Measurements from ENCODE around the gene BICC1.

Gene BICC1

DNA sequence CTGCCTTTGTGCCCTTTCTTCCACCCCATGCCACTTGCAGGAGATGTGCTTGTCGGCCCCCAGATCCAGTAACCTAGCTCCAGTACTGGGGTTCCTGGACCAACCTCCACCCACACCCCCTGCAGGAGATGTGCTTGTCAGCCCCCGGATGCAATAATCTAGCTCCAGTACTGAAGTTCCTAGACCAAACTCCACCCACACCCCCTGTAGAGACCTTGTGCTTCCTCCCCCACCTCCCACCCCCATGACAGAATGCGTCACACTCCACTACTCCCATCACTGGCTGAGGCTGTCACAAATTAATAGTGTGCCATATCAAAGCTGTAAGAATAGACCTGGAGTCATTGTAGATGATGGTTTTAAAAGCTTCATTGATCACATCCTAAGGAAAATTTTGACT lies 185.0 kb downstream of the BICC1 start:
- Histone ChIP-seq H3K27ac (replicated peaks) (no peak overlapping the region), H3K4me3 (replicated peaks; ENCODE audit: insufficient read depth, low read length) (no peak overlapping the region), H3K27me3 (ENCODE audit: insufficient read depth, poor library complexity, severe bottlenecking) (no peaks in the 10 kb centered on the region)
- no peak for DNase-seq (ENCODE audit: low read depth in 1 of 2, low spot score in 1 of 2)
- TF ChIP-seq POLR2AphosphoS5 (IDR thresholded peaks at IDR 0.05; ENCODE audit: low read depth), result no peak
- TF ChIP-seq REST (IDR thresholded peaks at IDR 0.05; ENCODE audit: insufficient replicate concordance, low read depth), result no peak
- no peak for TF ChIP-seq SPI1 (IDR thresholded peaks at IDR 0.05; ENCODE audit: borderline replicate concordance, low read depth)
- TF ChIP-seq, protein P1, sequence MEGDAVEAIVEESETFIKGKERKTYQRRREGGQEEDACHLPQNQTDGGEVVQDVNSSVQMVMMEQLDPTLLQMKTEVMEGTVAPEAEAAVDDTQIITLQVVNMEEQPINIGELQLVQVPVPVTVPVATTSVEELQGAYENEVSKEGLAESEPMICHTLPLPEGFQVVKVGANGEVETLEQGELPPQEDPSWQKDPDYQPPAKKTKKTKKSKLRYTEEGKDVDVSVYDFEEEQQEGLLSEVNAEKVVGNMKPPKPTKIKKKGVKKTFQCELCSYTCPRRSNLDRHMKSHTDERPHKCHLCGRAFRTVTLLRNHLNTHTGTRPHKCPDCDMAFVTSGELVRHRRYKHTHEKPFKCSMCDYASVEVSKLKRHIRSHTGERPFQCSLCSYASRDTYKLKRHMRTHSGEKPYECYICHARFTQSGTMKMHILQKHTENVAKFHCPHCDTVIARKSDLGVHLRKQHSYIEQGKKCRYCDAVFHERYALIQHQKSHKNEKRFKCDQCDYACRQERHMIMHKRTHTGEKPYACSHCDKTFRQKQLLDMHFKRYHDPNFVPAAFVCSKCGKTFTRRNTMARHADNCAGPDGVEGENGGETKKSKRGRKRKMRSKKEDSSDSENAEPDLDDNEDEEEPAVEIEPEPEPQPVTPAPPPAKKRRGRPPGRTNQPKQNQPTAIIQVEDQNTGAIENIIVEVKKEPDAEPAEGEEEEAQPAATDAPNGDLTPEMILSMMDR (IDR thresholded peaks at IDR 0.05; ENCODE audit: insufficient read depth, low read length), result no peak
- TF ChIP-seq GABPA (IDR thresholded peaks at IDR 0.05; ENCODE audit: low read depth), result no peak

- Histone ChIP-seq H3K27ac (replicated peaks) (no peak overlapping the region), H3K27me3 (ENCODE audit: insufficient read depth, poor library complexity, severe bottlenecking) (no peaks in the 10 kb centered on the region), H3K4me3 (replicated peaks; ENCODE audit: insufficient read depth, low read length) (no peak overlapping the region)
- DNase-seq (ENCODE audit: low read depth in 1 of 2, low spot score in 1 of 2), result no peak
- TF ChIP-seq GABPA (IDR thresholded peaks at IDR 0.05; ENCODE audit: low read depth) (no peak), POLR2AphosphoS5 (IDR thresholded peaks at IDR 0.05; ENCODE audit: low read depth) (no peak), SPI1 (IDR thresholded peaks at IDR 0.05; ENCODE audit: borderline replicate concordance, low read depth) (no peak), REST (IDR thresholded peaks at IDR 0.05; ENCODE audit: insufficient replicate concordance, low read depth) (no peak)
- TF ChIP-seq, protein P1 (IDR thresholded peaks at IDR 0.05; ENCODE audit: insufficient read depth, low read length), result no peak
Measured at GRCh38 chr10:58698777-58699356, 186.2 kb downstream of the BICC1 start.

GRCh38 chr10:58700591-58700990 lies 187.9 kb downstream of the BICC1 start:
- no peak overlapping the region for H3K4me3 ChIP-seq (replicated peaks; ENCODE audit: insufficient read depth, low read length)
- H3K27ac ChIP-seq (replicated peaks), result no peak overlapping the region
- TF ChIP-seq, protein P1 (IDR thresholded peaks at IDR 0.05; ENCODE audit: insufficient read depth, low read length), result no peak
- TF ChIP-seq SPI1 (IDR thresholded peaks at IDR 0.05; ENCODE audit: borderline replicate concordance, low read depth), result no peak
- no peak for TF ChIP-seq GABPA (IDR thresholded peaks at IDR 0.05; ENCODE audit: low read depth)
- no peak for DNase-seq (ENCODE audit: low read depth in 1 of 2, low spot score in 1 of 2)
- no peaks in the 10 kb centered on the region for H3K27me3 ChIP-seq (ENCODE audit: insufficient read depth, poor library complexity, severe bottlenecking)

Data from HL-60 (cell line).